GM12872 (cell line): Measurements from ENCODE around the gene C1orf35.

ENCODE experiments used
- CTCF ChIP-seq: IDR thresholded peaks from 3 replicates; pipeline ENCODE4 v1.5.1; 2011; ENCODE audit warnings: low read depth, mild to moderate bottlenecking, low read length, moderate library complexity; ENCODE audit not compliant: insufficient read depth

Gene C1orf35

GRCh38 chr1:228101614-228101993, 1.5 kb downstream of the C1orf35 start:
- TF ChIP-seq CTCF: no peak

DNA sequence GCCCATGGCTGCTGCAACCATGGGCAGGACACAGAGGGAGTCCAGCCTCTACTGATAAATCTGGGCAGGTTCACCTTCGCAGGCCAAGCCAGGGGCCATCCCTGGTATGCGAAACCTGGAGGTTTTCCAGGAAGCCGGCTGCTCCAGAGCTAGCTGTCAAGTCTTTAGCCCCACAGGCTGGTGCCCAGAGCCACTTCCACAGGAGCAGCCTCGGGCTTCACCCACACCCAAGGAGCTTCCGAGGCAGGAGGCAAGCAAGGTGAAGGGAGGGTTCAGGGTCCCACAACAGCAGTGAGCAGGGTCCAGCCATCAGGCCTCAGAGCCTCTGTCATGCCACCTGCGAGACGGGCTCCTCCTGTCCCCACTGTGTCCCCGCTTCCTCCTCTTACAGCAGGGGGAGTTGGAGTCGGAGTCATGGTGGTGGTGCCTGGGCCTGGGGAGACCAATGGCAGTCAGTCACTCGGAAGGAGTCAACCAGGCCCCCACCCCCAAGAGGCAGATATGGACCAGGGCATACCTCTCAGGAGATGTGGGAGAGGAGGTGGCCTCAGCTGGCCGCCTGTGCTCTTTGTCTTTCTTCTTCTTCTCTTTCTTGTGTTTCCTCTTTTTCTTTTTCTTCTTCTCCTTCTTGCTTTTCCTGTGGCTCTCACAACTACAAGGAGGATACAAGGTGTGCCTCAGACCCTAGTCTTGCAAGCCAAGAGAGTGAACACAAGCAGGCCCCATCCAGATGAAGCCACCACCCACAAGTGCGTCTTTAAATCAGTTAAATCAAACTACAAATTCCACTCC, 2.1 kb downstream of the C1orf35 start:
- TF ChIP-seq CTCF: no peak

GRCh38 chr1:228099331-228099732, 3.8 kb downstream of the C1orf35 start:
- TF ChIP-seq CTCF: no peak

DNA sequence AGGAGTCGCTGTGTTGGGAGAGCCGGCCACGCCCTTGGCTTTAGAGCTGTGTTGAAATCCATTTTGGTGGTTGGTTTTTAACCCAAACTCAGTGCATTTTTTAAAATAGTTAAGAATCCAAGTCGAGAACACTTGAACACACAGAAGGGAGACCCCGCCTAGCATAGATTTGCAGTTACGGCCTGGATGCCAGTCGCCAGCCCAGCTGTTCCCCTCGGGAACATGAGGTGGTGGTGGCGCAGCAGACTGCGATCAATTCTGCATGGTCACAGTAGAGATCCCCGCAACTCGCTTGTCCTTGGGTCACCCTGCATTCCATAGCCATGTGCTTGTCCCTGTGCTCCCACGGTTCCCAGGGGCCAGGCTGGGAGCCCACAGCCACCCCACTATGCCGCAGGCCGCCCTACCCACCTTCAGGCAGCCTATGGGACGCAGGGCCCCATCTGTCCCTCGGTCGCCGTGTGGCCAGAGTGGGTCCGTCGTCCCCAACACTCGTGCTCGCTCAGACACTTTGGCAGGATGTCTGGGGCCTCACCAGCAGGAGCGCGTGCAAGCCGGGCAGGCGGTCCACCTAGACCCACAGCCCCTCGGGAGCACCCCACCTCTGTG, 4.7 kb downstream of the C1orf35 start:
- no peak for TF ChIP-seq CTCF

DNA sequence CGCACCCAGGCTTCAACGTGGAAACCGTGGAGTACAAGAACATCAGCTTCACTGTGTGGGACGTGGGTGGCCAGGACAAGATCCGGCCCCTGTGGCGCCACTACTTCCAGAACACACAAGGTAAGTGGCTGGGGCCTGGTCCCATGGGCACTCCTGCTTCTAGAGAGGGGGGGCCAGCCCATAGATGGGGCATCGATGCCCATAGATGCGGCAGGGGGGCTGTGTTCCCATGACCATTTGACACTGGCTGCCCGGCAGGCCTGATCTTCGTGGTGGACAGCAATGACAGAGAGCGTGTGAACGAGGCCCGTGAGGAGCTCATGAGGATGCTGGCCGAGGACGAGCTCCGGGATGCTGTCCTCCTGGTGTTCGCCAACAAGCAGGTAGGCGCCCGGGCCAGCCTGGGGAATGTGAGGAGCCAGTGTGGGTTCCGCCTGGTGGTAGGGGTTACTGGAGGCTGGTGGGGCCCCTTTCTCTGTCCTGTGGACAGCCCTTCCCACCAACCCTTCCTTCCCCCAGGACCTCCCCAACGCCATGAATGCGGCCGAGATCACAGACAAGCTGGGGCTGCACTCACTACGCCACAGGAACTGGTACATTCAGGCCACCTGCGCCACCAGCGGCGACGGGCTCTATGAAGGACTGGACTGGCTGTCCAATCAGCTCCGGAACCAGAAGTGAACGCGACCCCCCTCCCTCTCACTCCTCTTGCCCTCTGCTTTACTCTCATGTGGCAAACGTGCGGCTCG, 5.6 kb downstream of the C1orf35 start:
- no peak for TF ChIP-seq CTCF

GRCh38 chr1:228096416-228097332, 6.5 kb downstream of the C1orf35 start:
- no peak for TF ChIP-seq CTCF
